ENCODE measurements around the gene SYN1.
A peak's percentile ranks its signal among the peaks of the same experiment; 100 is the strongest.

SYN1 gene

DNA sequence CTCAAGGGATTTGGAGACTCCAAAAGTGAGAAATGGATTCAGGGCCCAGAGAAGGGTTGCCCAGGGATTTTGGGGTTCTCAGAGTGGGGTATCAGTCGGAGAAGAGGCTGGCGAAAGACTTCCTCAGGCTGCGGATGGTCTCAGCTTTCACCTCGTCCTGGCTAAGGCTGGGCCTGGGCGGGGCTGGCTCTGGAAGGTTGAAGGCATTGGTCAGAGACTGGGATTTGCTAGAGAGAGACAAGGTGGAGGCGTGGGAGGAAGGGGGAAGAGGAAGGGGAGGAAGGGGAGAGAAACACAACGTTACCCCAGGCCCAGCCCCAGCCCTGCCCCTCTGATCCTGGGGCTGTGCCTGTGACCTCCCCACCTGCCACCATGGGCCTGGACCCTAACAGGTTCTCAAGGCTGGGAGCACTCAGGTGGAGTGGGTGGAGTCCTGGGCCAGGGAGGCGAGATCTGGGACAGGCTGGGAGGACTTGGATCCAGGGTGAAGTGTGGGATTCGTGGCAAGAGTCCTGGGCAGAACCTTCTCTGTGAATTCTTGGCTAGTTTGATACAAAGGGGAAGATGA, 46.8 kb downstream of the SYN1 start:
- no peak for DNase-seq (ENCODE audit: low read depth)

DNA sequence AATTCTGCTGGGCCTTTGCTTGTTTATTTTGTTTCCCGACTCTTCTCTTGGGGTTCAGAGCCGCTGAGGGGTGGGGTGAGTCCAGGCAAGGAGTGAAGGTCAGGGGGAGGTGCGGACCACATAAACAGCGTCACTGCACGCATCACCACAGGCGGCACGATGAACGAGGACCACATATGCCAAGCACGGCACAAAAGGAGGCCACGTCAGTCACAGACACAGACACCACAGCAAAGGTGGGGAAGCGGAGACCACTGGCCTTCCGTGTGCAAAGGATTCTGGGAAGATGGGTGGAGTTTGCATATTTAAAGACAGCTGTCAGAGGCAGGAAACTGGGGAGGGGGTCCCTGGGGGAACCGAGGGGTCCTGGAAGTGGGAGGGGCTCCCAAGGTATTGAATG, 47.8 kb downstream of the SYN1 start:
- no peak for DNase-seq (ENCODE audit: low read depth)

GRCh38 chrX:47571215-47571614, 48.4 kb downstream of the SYN1 start:
- no peak for DNase-seq (ENCODE audit: low read depth)

GRCh38 chrX:47570794-47571193, 48.9 kb downstream of the SYN1 start:
- no peak for DNase-seq (ENCODE audit: low read depth)

GRCh38 chrX:47568656-47569295, 50.9 kb downstream of the SYN1 start:
- no peak for DNase-seq (ENCODE audit: low read depth)

DNA sequence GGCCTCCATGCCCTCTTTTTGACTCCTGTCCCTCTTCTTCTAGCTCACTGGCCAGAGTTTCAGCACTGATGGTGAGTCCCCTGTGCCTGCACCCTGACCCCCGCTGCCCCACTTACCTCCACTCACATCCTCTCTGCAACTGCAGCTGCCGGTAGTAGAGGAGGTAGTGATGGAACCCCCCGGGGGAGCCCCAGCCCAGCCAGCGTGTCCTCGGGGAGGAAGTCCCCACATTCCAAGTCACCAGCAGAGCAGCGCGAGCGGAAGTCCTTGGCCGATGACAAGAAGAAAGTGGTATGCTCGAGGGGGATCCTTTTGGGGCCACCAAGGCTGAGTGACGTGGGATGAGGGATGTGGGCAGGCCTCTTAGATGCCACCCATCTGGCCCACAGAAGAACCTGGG, 52.8 kb downstream of the SYN1 start:
- DNase-seq (ENCODE audit: low read depth), result no peak

GRCh38 chrX:47564438-47565085, 55.1 kb downstream of the SYN1 start:
- DNase-seq (ENCODE audit: low read depth), result no peak

DNA sequence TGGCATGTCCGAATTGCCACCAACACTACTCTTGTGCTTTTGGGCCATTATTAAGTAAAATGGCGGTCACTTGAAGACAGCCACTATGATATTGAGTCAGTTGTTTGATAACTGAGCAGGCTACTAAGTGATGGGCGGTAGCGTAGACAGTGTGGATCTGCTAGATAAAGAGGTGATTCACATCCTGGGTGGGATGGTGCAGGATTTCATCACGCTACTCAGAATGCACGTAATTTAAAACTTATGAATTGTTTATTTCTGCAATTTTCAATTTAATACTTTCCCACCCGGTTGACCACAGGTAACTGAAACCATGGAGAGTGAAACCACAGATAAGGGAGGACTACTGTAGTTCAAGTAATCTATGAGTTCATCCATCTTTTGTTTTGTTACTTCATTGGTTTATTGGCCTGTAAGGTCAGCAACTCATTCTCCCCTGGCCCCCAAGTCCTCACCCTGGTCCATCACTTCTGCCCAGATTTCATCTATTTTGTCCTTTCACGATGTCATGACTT, 55.8 kb downstream of the SYN1 start:
- no peak for DNase-seq (ENCODE audit: low read depth)

DNA sequence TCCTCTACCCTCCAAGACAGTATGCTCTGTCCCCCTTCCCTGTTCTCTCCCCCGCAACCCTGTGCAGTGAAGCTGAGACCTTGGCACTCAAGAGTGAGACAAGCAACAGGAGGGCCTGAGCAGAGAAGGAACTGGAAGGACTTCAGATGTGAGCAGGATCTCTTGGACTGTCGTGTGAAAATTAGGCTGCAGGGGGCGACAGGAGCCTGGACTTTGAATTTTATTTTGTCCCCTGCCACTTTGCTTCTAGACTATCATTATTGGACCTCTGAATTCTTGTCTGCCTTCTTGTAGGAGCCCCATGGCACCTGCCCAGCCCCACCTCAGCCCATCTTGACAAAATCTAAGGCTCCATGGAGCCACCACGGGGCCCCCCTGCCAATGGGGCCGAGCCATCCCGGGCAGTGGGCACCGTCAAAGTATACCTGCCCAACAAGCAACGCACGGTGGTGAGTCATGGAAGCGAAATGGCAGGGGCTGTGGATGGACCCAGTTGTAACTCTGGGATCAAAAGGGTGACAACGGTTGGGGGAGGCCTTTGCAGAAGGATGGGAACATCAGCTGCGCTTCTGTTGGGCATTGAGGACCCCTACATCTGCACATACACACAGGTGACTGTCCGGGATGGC, 56.9 kb downstream of the SYN1 start:
- no peak for DNase-seq (ENCODE audit: low read depth)

DNA sequence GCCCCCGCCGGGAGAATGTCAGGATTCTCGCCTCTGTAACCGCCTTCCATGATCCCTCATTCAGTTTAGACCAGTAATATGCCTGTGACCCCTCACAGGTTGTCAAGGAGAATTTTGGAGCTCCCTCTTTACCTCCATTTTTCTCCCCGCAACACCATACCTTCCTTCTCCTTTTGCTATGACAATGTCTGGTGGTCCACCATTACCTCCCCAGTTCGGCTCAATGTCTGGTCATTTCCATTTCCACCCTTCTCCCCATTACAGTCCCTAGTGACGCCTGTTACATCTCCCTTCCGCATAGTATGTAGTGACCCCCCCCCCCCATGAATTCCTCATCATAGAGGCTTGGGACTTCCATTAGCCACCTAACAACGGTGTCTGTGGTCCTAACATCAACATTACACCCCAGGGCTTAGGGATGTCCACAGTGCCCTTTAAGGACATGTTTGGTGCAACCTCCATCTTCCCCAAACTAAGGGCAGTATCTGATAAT, 58.0 kb downstream of the SYN1 start:
- no peak for DNase-seq (ENCODE audit: low read depth)

DNA sequence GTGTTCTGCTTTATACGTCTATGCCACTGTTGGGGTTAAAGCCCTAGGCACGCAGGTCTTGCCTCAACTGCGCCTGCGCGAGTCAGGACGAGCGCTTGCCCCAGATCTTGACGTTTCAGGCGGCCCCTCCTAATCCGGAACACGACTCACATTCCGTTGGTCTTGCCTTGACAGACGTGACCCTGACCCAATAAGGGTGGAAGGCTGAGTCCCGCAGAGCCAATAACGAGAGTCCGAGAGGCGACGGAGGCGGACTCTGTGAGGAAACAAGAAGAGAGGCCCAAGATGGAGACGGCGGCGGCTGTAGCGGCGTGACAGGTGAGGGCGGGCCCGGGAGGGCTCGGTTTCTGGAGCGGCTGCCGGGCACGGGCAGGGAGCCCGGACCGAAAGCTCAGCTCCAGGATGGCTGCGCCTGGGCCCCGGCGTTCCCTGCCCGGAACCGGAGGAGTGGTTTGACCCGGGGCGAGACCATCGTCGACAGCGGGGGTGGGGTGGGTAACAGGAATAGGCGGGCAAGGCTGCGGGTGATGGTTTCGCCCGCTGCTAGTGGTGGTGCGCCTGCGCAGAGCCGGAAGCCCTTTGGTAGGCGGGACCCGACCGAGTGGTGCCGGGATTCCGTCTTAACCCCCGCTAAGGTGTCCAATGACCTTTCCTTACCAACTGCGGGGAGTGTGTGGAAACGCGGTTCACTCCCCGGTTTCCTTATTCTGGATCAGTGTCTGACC, 58.6 kb downstream of the SYN1 start, which contains the start of gene ARAF:
Gene ARAF, plus strand, starts transcription at position 272 of the 725 bp plus-strand sequence. CDS start 1,763 bp downstream, outside the sequence.
- DNase-seq (ENCODE audit: low read depth), result peak; percentile 86

- DNase-seq (ENCODE audit: low read depth), result no peak
These were observed 59.3 kb downstream of the SYN1 start for GRCh38 chrX:47560179-47560933.

GRCh38 chrX:47558436-47558835, 61.2 kb downstream of the SYN1 start:
- DNase-seq (ENCODE audit: low read depth), result no peak

DNA sequence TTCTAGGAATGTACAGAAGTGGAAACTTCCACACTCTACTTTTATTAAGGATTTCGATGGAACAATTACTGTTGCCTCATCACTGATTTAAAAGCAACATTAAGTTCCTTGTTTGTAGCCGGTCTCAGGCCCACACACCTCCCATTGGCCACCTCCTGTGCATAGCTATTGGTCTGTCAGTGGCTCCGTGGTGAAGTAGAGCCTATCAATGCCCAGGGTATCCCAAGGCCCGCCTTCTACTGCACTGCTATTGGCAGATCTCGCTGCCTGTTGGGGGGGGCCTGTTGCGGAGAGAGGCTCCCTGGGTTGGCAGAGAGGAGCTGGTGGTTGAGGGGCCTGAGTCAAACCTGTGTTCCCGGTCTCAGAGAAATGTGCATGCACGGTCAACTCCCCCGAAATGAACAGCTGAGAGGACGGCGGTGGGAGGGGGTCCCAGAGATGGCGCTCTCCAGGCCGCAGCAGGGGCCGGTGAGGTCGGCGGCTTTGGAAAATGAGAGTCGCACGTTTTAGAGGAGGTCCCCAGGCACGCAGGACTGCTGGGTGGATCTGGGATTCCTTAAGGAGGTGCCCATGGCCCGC, 63.5 kb downstream of the SYN1 start:
- DNase-seq (ENCODE audit: low read depth), result peak; percentile 46

DNA sequence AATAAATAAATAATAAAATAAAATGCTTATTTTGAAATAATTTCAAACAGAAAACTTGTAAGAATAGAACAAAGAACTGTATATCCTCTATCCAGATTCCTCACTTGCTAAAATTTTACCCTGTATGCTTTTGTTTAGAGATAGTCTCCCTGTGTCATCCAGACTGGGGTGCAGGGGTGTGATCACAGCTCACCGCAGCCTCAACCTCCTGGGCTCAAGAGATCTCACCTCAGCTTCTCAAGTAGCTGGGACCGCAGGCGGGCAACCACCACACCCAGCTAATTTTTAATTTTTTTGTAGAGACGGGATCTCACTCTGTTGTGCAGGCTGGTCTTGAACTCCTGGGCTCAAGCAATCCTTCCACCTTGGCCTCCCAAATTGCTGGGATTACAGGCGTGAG, 76.2 kb downstream of the SYN1 start:
- DNase-seq (ENCODE audit: low read depth), result no peak

DNA sequence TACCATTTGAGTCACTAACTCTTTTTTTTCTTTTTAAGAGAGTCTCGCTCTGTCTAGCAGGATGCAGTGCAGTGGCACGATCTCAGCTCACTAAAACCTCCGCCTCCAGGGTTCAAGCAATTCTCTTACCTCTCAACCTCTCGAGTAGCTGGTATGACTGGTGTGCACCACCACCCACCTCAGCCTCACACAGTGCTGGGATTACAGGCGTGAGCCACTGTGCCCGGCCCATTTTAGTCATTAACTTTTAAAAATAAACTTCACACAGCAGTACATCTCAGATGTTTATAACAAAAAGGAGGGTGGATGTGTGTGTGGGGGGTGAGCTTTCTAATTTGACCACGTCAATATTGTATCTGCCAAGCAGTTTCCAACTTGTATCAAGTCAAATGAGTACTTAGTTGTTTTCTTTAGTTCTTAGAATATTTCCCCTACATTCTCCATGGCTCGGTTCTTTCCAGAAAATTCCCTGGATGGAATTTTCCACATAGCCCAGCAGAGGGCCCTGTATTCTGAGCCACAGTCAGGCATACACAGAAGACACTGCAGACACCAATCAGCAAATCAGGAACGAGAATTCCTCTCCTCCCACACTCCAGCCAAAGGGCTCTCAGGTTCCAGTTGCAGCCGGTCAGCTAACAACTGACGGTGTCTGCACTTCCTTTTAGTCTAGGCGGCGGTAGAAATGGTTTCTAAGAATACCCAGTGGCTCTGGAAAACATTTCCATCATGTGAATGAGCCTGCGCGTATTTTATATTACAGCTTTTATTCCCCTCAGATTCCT, 78.7 kb downstream of the SYN1 start:
- DNase-seq (ENCODE audit: low read depth), result no peak

DNA sequence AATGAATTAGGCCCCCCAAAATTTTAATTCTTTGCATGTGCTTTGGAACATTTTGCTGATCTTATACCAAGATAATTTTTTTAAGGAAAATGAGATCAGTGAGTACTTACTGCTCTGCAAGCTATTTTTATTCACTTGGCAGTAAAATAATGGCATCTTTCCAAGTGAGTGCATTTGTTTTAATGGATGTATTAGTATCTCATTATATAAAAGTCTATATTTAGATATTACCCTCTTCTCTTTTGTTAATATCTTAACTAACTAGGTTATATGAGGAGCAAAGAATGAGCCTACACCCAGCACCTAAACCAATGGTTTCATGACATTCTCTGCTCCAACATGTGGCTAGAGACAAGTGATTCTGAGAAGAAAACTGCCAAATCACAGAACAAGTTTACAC, 79.8 kb downstream of the SYN1 start:
- DNase-seq (ENCODE audit: low read depth), result no peak

- DNase-seq (ENCODE audit: low read depth), result no peak
These were observed 89.6 kb downstream of the SYN1 start for GRCh38 chrX:47530049-47530448.

DNA sequence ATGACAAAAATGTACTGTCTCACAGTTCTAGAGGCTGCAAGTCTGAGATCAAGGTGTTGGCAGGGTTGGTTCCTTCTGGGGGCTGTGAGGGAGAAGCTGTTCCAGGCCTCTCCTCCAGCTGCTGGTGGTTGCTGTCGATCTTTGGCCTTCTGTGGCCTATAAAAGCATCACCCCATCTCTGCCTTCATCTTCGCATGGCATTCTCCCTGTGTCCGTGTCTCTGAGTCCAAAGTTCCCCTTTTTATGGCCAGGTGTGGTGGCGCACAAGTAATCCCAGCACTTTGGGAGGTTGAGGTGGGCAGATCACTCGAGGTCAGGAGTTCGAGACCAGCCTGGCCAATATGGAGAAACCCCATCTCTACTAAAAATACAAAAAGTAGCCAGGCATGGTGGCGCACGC, 90.1 kb downstream of the SYN1 start:
- no peak for DNase-seq (ENCODE audit: low read depth)

- no peak for DNase-seq (ENCODE audit: low read depth)
These were observed 95.9 kb downstream of the SYN1 start for GRCh38 chrX:47523713-47524166.

All from HS-27A (cell line).